Panc1 (cell line): Measurements from ENCODE around the gene TAAR2.

ENCODE experiments used
- POLR2AphosphoS5 ChIP-seq: IDR thresholded peaks from 2 replicates; pipeline ENCODE4 v1.6.1; 2012; ENCODE audit warnings: mild to moderate bottlenecking, low read depth, low read length, moderate library complexity
- SIN3A ChIP-seq: IDR thresholded peaks from 2 replicates; pipeline ENCODE4 v1.6.1; 2012; ENCODE audit warnings: low read depth, mild to moderate bottlenecking, low read length, moderate library complexity, borderline replicate concordance; ENCODE audit not compliant: insufficient read depth
- TCF7L2 ChIP-seq: IDR thresholded peaks from 2 replicates; pipeline ENCODE4 v1.6.1; 2011; ENCODE audit warnings: mild to moderate bottlenecking, low read depth, low read length, inconsistent platforms
- TF ChIP-seq, protein P1 (sequence below): fragments of 450-650 bp; IDR thresholded peaks from 2 replicates; pipeline ENCODE4 v1.5.1; 2017; ENCODE audit warnings: mild to moderate bottlenecking
- TF ChIP-seq, protein P2 (sequence below), 2 experiments: IDR thresholded peaks; 2 replicates each; pipeline ENCODE4 v1.6.1; 2011 to 2012; ENCODE audit warnings: low read depth in 2 of 2, control low read depth in 1 of 2, low read length in 1 of 2, mild to moderate bottlenecking in 1 of 2, moderate library complexity in 1 of 2; ENCODE audit not compliant: insufficient read depth in 1 of 2

DNA sequence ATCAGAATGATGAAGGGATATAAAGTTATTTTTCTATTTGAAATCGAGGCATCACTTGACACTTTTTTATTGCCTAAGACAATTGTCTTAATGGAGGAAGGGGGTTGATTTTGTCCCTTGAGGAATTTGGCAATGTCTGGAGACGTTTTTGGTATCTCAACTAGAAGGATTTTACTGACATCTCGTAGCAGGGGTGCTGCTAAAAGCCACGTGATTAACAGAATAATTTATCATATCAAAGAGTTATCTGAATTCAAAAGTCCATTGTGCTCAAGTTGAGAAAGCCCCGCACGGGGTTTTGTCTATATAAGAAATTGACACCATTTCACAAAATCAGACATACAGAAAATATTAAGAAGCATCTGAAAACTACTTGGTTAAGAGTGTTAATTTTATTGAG lies 55.5 kb downstream of the TAAR2 start:
- TF ChIP-seq POLR2AphosphoS5 (no peak), SIN3A (no peak), TCF7L2 (no peak)
- TF ChIP-seq, protein P1, sequence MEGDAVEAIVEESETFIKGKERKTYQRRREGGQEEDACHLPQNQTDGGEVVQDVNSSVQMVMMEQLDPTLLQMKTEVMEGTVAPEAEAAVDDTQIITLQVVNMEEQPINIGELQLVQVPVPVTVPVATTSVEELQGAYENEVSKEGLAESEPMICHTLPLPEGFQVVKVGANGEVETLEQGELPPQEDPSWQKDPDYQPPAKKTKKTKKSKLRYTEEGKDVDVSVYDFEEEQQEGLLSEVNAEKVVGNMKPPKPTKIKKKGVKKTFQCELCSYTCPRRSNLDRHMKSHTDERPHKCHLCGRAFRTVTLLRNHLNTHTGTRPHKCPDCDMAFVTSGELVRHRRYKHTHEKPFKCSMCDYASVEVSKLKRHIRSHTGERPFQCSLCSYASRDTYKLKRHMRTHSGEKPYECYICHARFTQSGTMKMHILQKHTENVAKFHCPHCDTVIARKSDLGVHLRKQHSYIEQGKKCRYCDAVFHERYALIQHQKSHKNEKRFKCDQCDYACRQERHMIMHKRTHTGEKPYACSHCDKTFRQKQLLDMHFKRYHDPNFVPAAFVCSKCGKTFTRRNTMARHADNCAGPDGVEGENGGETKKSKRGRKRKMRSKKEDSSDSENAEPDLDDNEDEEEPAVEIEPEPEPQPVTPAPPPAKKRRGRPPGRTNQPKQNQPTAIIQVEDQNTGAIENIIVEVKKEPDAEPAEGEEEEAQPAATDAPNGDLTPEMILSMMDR, result no peak
- TF ChIP-seq, protein P2, sequence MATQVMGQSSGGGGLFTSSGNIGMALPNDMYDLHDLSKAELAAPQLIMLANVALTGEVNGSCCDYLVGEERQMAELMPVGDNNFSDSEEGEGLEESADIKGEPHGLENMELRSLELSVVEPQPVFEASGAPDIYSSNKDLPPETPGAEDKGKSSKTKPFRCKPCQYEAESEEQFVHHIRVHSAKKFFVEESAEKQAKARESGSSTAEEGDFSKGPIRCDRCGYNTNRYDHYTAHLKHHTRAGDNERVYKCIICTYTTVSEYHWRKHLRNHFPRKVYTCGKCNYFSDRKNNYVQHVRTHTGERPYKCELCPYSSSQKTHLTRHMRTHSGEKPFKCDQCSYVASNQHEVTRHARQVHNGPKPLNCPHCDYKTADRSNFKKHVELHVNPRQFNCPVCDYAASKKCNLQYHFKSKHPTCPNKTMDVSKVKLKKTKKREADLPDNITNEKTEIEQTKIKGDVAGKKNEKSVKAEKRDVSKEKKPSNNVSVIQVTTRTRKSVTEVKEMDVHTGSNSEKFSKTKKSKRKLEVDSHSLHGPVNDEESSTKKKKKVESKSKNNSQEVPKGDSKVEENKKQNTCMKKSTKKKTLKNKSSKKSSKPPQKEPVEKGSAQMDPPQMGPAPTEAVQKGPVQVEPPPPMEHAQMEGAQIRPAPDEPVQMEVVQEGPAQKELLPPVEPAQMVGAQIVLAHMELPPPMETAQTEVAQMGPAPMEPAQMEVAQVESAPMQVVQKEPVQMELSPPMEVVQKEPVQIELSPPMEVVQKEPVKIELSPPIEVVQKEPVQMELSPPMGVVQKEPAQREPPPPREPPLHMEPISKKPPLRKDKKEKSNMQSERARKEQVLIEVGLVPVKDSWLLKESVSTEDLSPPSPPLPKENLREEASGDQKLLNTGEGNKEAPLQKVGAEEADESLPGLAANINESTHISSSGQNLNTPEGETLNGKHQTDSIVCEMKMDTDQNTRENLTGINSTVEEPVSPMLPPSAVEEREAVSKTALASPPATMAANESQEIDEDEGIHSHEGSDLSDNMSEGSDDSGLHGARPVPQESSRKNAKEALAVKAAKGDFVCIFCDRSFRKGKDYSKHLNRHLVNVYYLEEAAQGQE (IDR thresholded peaks at IDR 0.05; ENCODE audit: insufficient read depth in 1 of 2, low read depth in 2 of 2, low read length in 1 of 2), result no peak
